Activated T-cell treated with anti-CD3 and anti-CD28 coated beads for 24 hours (primary cell): ENCODE measurements around the gene EEF1AKMT3.

Experiments
- DNase-seq: peaks from one replicate; pipeline ENCODE4 v3.0.0-alpha.2; 2020; ENCODE audit warnings: low read depth

Gene EEF1AKMT3

GRCh38 chr12:57735198-57735855 lies 37.1 kb upstream of the EEF1AKMT3 start:
- no peak for DNase-seq

GRCh38 chr12:57735952-57736740 lies 36.3 kb upstream of the EEF1AKMT3 start:
- DNase-seq: no peak

- DNase-seq: no peak
These were observed 35.5 kb upstream of the EEF1AKMT3 start for GRCh38 chr12:57736741-57737466.

GRCh38 chr12:57737467-57738460 lies 34.6 kb upstream of the EEF1AKMT3 start:
- no peak for DNase-seq

GRCh38 chr12:57738661-57739237 lies 33.7 kb upstream of the EEF1AKMT3 start, which contains the start of gene AGAP2:
Gene AGAP2, minus strand, starts transcription at chr12:57738742. Its CDS starts 496 bp downstream, at chr12:57738246.
- DNase-seq: no peak

- DNase-seq: no peak
These were observed 33.0 kb upstream of the EEF1AKMT3 start for GRCh38 chr12:57739387-57739786.

GRCh38 chr12:57739914-57740538 lies 32.4 kb upstream of the EEF1AKMT3 start:
- no peak for DNase-seq

GRCh38 chr12:57740656-57741412 lies 31.6 kb upstream of the EEF1AKMT3 start:
- peak; percentile 60 for DNase-seq

- no peak for DNase-seq
These were observed 31.0 kb upstream of the EEF1AKMT3 start for GRCh38 chr12:57741413-57741789.

GRCh38 chr12:57741844-57742738 lies 30.3 kb upstream of the EEF1AKMT3 start:
- peak; percentile 74 for DNase-seq

GRCh38 chr12:57743769-57744168 lies 28.6 kb upstream of the EEF1AKMT3 start:
- no peak for DNase-seq

- DNase-seq: peak; percentile 54
These were observed 28.1 kb upstream of the EEF1AKMT3 start for GRCh38 chr12:57744194-57744776.

- DNase-seq: peak; percentile 93
These were observed 27.5 kb upstream of the EEF1AKMT3 start, which contains the start of gene TSPAN31 for GRCh38 chr12:57744777-57745484. Gene TSPAN31, plus strand, starts transcription at chr12:57745039. Its CDS starts 116 bp downstream, at chr12:57745155.

- no peak for DNase-seq
These were observed 26.9 kb upstream of the EEF1AKMT3 start for GRCh38 chr12:57745485-57745881.

- DNase-seq: no peak
These were observed 26.4 kb upstream of the EEF1AKMT3 start for GRCh38 chr12:57746025-57746424.

GRCh38 chr12:57749061-57749460 lies 23.4 kb upstream of the EEF1AKMT3 start:
- DNase-seq: no peak

- no peak for DNase-seq
These were observed 21.6 kb upstream of the EEF1AKMT3 start for GRCh38 chr12:57750561-57751431.
